PFSK-1 (cell line): Measurements from ENCODE around the gene PLA2R1.

Experiments used
- FOXP2 ChIP-seq: optimal IDR thresholded peaks from 2 replicates; pipeline ENCODE3; 2011; ENCODE audit warnings: borderline replicate concordance, control low read depth, inconsistent platforms; ENCODE audit not compliant: insufficient read depth; ENCODE audit errors: extremely low read length, extremely low read depth
- POLR2AphosphoS5 ChIP-seq: IDR thresholded peaks from 2 replicates; pipeline ENCODE4 v1.6.1; 2012; ENCODE audit warnings: low read depth, mild to moderate bottlenecking, control low read depth, low read length, moderate library complexity
- REST ChIP-seq, 2 experiments: IDR thresholded peaks; 2 replicates each; pipeline versions ENCODE4 v1.6.1 to v1.8.0; 2011 to 2012; ENCODE audit warnings: low read depth in 2 of 2, low read length in 2 of 2, control low read depth in 1 of 2, inconsistent platforms in 1 of 2, mild to moderate bottlenecking in 1 of 2, moderate library complexity in 1 of 2; ENCODE audit not compliant: insufficient read depth in 1 of 2
- SIN3A ChIP-seq: IDR thresholded peaks from 2 replicates; pipeline ENCODE4 v1.6.1; 2012; ENCODE audit warnings: mild to moderate bottlenecking, low read length, moderate library complexity, borderline replicate concordance; ENCODE audit not compliant: insufficient read depth
- TAF1 ChIP-seq: IDR thresholded peaks from 2 replicates; pipeline ENCODE4 v1.6.1; 2012; ENCODE audit warnings: low read length, control low read depth, borderline replicate concordance; ENCODE audit not compliant: insufficient read depth

The PLA2R1 gene

GRCh38 chr2:160043265-160043664 is 19.1 kb downstream of the PLA2R1 start:
- TF ChIP-seq TAF1 (no peak), REST (IDR thresholded peaks at IDR 0.05; ENCODE audit: insufficient read depth in 1 of 2, low read depth in 2 of 2, low read length in 2 of 2) (no peak), SIN3A (no peak), POLR2AphosphoS5 (no peak), FOXP2 (no peak)

- TF ChIP-seq SIN3A (no peak), REST (IDR thresholded peaks at IDR 0.05; ENCODE audit: insufficient read depth in 1 of 2, low read depth in 2 of 2, low read length in 2 of 2) (no peak), TAF1 (no peak), POLR2AphosphoS5 (no peak), FOXP2 (no peak)
Measured at GRCh38 chr2:160042054-160042453, 20.4 kb downstream of the PLA2R1 start.

- TF ChIP-seq REST (IDR thresholded peaks at IDR 0.05; ENCODE audit: insufficient read depth in 1 of 2, low read depth in 2 of 2, low read length in 2 of 2) (no peak), SIN3A (no peak), TAF1 (no peak), FOXP2 (no peak), POLR2AphosphoS5 (no peak)
Measured at GRCh38 chr2:160041091-160041490, 21.3 kb downstream of the PLA2R1 start.

- TF ChIP-seq REST (IDR thresholded peaks at IDR 0.05; ENCODE audit: insufficient read depth in 1 of 2, low read depth in 2 of 2, low read length in 2 of 2) (0 out of 4 replicates have a peak, but pooled peaks of 1 of the 2 experiments have one; percentile 4), TAF1 (no peak)
Measured at GRCh38 chr2:160039166-160039903, 23.1 kb downstream of the PLA2R1 start.

- TF ChIP-seq FOXP2 (no peak), POLR2AphosphoS5 (no peak), REST (IDR thresholded peaks at IDR 0.05; ENCODE audit: insufficient read depth in 1 of 2, low read depth in 2 of 2, low read length in 2 of 2) (no peak), TAF1 (no peak), SIN3A (no peak)
Measured at GRCh38 chr2:160036736-160037135, 25.7 kb downstream of the PLA2R1 start.
